DMS79 (cell line): ENCODE results near the gene CHIC1.
"Not testable (repeated sequence)": the region's sequence is repeated elsewhere in the genome, so short reads cannot be mapped to it uniquely, and the experiment has no call there.

Source experiments
- DNase-seq: peaks from one replicate; lab custom pipeline; 2025; lab: John Stamatoyannopoulos, UW

Gene CHIC1

DNA sequence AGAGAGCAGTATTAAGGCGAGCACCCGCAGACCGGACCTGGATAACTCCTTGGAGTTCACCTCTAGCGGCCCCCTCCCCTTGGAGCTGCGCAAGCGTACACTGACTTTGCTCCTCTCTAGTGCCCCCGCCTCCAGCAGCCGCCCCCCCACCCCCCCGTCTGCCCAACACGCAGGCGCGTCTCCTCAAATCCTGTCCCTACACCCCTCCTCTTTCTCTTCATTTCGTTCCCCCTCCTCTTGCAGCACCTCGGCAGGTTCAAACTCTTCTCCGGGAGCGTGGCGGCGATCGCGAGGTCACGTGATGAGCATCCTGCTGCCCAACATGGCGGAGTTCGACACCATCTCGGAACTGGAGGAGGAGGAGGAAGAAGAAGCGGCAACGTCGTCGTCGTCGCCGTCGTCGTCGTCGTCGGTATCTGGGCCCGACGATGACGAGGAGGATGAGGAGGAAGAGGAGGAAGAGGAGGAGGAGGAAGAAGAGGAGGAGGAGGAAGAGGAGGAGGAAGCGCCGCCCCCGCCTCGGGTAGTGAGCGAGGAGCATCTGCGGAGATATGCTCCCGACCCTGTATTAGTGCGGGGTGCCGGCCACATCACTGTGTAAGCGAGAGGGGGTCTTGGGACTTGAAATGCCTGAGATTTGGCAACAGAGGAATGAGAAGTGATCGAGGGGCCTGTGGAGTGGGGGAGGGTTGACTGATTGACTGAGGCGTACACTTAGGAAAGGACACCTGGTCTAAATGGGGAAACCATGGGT, at the start of gene CHIC1:
Gene CHIC1 (plus strand): TSS at position 214 of the 754 bp plus-strand sequence. CDS start 88 bp downstream, at position 302.
- peak; percentile 81 for DNase-seq

DNA sequence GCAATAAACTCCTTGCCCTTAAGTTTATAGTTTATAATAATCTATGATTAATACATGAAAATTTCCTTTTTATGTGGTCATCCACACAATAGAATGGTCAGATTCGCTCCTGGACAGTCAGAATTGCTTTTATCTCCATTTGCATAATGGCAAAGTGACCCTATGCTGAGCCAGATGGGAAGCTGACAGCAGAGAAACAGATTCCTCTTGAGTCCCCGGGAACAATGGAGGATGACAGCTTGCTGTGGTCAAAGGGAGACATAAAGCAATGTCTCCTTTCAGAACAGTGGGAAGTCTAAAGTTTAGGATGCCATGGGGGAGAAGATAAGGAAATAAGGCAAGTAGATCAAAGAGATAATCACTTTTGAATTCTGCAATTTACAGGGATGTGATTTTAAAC, 40.2 kb upstream of the CHIC1 start:
- DNase-seq, result not testable (repeated sequence)

DNA sequence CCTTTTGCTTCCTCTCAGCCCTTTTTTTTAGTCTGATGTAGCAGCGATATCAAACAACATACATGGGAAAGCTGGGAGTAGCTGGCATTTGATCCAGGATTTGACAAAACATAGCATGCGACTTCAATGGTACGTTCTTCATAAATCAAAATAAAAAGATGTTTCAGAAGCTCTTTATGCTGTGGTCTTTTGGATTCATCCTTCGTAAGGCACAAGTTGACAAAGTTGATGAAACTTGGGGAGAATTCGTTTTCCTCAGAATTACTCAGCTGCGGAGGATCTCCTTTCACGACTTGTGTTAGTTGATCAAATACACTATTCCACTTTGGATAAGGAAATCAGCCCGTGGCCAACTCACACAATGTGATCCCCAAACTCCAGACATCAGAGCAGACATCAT, 38.1 kb upstream of the CHIC1 start:
- no peak for DNase-seq

DNA sequence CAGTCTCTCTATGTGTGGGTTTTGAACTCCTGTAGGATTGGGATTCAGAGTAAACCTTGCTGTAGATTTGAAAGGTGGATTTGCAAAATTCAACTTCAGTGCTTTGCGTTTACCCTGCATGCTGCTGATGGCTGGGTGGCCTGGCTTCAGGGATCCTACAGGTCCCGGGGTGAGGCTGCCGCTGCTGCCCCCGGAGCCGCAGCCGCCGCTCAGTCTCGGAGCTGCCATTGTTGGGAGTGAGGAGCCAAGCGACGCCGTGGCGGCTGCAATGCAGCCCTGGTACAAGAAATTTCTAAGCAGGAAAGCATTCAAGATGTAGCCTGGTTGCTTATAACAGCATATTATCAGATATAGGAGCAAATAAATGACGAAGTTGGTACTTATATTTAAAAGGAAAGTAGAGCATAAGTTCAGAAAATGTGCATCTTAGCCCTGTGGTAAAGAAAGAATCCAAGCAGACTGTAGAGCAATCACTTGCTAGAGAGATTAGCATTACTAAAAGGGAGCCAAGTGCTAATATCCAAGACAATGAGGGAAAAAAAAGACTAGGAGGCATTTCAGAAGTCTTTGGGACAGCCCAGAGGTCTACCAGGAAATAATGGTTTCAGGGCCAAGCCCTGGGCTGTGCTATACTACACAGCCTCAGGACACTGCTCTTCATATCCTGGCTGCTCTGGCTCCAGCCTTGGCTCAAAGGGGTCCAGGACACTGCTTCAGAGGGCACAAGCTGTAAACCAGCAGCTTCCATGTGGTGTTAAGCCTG, 36.9 kb upstream of the CHIC1 start:
- no peak for DNase-seq

DNA sequence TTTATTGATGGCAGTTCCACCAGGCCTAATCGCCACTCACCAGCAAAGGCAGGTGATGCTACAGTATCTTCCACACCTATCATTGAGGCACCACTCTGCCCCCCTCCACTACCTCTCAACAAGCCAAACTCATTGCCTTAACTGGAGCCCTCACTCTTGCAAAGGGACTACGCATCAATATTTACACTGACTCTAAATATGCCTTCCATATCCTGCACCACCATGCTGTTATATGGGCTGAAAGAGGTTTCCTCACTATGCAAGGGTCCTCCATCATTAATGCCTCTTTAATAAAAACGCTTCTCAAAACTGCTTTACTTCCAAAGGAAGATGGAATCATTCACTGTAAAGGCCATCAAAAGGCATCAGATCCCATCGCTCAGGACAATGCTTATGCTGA, 31.3 kb upstream of the CHIC1 start:
- not testable (repeated sequence) for DNase-seq

DNA sequence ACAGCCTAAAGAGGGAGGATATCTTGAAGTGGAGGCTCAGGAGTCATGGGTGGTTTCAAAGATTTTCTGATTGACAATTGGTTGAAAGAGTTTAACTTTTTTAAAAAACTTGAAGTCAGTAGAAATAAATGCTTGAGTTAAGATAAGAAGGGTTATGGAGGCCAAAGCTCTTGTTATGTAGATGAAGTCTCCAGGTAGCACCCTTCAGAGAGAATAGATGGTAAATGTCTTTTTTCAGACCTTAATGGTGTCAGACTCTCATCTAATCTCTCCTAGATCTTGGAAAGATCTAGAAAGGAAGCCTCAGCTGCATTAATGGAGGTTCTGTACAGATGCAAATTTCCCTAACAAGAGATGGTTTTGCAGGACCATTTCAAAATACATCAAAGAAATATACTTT, 6.8 kb upstream of the CHIC1 start:
- no peak for DNase-seq

DNA sequence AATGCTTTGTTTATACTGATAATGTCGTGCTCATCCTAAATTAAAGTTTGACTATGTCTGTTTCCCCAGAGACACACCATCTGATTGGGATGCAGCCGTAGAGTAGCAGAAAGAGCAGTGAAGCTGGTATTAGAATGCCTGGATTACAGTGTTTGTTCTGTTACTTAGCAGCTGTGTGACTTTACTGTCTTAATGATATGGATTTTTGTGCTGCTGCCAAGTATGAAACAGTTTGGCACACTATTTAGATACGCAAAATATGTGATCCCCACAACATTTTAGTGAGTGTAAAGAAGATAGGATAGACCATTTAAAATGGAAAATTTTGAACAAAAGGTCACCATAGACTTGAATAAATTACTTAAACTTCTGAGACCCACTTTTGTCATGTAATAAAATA, 1.2 kb upstream of the CHIC1 start:
- DNase-seq, result no peak

DNA sequence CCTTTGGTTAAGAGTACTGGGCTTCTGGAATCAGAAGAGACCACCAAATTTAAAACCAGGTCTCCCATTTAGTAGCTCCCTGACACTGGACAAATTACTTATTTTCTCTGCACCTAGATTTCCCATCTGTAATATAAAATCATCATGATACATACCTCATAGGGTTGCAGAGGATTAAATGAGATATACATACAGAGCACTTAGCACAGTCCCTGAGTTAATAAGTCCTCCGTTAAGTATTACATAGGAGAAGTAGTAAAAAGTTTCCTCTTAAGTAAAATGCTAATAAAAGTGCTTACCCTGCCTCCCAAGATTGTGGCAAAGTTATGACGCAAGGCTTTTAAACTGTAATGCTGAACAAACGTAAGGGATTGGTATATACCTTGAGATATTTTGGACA, 539 bp upstream of the CHIC1 start:
- DNase-seq, result no peak

DNA sequence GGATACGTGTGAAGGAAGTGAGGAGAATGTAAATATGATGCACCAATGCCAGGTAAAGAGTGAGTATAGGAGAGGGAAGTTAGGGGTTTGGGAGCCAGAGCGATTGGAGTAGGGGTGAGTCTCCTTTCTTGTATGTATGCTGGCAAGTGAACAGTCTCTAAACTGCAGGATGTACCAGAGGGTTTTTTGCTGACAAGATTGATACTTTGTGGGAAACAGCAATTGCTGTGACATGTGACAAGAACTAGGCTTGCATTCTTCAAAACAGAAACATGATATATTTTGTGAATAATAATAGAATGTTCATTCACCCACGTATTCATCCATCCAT, 706 bp downstream of the CHIC1 start:
- no peak for DNase-seq

DNA sequence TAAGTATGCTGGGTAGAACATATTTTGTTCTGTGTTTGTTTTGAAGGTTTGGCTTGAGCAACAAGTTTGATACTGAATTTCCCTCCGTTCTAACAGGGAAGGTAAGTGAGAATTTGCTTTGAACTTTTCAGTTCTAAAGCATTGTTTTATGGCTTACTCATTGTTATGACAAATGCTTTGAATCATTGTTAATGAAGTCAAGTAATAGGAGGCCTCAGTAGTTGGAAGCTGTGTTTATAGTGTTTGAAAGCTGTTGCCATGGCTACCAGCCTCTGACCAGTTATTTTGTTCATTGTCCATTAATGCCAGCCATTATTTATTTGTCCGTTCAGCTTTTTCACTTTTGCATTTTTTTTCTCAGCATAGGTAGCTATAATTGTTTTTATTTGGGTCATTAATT, 14.4 kb downstream of the CHIC1 start:
- peak; percentile 1 for DNase-seq

DNA sequence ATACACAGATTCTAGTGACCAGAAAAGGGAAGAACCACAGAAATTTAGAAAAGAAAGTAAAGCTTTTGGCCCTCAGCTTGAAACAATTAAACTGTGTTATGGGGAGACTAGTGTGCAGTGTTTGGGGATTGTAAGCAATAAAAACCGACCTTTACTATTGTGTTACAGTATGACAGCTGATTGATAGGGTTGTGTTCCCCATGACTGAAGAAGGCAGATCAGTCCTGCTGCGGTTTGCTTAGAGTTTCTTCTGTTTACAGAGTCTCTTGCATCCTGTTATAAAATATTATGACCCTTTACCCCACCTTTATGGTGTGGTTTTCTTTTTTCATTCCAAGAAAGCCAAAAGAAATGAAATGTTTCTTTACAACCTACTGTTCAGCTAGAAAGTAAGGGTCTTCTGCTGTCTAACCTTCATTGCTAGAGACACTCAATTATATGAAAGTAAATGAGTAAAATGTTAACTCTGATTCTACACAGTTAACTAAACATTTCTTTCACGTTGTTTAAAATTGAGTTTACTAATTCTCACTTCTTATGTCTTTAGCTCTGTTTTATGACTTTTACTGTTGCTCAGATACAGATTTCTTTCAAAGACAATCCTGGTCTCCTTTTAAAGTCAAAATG, 18.1 kb downstream of the CHIC1 start:
- DNase-seq, result no peak

DNA sequence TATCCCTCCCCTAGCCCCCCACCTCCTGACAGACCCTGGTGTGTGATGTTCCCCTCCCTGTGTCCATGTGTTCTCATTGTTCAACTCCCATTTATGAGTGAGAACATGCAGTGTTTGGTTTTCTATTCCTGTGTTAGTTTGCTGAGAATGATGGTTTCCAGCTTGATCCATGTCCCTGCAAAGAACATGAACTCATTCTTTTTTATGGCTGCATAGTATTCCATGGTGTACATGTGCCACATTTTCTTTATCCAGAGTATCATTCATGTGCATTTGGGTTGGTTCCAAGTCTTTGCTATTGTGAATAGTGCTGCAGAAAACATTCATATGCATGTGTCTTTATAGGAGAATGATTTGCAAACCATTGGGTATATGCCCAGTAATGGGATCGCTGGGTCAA, 34.8 kb downstream of the CHIC1 start:
- not testable (repeated sequence) for DNase-seq

DNA sequence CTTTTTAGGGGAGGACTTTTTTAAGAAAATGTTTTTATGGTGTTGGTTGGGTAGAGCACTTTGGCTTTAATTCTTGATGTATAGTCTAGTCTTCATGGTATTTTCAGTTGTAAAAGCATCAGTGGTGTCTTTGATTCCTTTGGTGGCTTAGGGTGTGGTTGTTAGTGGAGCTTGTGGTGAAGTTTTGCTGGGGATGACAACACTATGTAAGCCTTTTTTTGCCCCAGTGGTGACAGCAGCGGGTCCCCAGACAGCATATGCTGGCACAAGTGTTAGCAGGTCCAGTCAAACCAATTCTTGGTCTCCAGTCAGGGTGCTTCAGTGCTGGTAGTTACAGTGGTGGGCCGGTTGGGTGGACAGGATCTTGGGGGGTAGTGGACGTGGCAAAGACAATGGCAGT, 52.0 kb downstream of the CHIC1 start:
- DNase-seq, result no peak

DNA sequence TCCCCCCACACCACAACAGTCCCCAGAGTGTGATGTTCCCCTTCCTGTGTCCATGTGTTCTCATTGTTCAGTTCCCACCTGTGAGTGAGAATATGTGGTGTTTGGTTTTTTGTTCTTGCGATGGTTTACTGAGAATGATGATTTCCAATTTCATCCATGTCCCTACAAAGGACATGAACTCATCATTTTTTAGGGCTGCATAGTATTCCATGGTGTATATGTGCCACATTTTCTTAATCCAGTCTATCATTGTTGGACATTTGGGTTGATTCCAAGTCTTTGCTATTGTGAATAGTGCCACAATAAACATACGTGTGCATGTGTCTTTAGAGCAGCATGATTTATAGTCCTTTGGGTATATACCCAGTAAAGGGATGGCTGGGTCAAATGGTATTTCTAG, 78.7 kb downstream of the CHIC1 start:
- DNase-seq, result not testable (repeated sequence)

DNA sequence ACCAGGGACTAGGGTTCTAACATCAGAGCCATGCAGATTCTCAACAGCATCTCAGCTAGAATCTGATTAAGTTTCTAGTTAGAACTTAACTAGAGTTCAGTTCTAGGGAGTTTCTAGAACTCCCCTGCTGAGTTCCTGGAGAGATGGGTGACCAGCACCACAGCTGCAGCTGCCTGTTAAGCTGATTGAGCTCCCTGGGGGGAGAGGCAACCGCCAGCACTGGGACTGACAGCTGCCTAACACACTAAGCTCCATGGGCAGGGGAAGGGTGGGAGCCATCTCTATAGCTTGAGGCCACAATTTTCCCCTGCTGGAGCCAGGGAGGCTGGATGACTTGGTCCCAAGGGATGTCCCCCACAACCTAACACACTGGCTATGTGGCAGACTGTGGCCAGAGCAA, 84.2 kb downstream of the CHIC1 start:
- no peak for DNase-seq

DNA sequence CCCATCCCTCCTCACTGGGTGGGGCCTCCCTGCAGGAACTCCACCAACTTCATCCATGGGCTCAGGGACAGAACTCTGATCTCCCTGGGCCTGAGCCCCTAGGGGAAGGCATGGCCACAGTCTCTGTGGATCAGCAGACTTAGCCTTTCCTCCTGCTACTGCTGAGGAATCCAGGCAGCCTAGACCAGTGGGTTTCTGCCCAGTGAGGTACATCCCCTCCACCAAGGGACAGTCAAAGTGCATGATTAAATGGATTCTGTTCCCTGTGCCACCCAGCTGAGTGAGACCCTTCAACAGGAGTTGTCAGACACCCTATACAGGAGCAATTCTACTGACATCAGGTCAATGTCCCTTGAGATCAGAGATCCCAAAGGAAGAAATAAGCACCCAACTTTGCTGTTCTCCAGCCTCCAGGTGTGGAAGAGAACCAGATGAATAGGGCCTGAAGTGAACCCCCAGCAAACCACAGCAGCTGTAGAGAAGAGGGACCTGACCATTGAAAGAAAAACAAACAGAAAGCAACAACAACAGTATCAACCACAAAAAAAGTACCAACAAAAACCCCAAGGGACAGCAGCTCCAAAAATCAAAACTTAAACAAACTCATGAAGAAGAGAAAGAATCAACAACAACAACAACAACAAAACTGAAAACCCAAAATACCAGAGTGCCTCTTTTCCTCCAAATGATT, 84.8 kb downstream of the CHIC1 start:
- DNase-seq, result no peak

DNA sequence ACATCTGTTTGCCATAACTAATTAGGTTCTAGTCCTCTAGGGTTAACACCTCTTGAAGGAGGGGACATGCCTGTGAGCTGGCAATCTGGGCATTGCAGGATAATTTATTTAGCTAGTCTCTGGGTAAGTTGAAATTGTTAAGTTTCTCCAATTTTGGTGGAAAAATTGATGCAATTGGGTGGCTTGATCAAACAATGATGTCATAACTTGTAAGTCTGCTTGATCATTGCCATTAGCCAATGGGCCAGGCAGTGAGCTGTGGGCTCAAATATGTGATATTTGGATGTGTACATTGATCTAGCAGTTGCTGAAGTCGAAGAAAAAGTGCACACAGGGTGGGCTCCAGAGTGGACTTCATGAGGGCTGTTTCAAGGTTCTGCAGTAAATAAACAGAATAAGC, 98.3 kb downstream of the CHIC1 start:
- not testable (repeated sequence) for DNase-seq

DNA sequence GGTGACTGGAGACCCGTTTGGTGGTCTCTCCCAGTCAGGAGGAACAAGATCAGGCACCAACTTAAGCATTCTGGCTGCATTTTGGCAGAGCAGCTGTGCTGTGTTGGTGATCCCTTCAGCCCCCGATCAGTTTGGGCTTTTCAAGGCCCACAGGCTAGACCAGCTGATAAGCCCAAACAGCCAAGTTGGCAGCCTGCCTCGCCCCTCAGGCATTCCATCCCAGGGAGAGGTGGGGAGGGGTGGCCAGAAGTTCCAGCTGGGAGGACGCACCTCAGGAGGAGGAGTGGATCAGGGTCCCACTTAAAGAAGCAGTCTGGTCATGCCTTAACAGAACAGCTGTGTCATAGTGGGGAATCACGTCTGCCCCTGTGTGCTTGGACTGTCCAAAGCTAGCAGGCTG, 105.8 kb downstream of the CHIC1 start:
- DNase-seq, result no peak

DNA sequence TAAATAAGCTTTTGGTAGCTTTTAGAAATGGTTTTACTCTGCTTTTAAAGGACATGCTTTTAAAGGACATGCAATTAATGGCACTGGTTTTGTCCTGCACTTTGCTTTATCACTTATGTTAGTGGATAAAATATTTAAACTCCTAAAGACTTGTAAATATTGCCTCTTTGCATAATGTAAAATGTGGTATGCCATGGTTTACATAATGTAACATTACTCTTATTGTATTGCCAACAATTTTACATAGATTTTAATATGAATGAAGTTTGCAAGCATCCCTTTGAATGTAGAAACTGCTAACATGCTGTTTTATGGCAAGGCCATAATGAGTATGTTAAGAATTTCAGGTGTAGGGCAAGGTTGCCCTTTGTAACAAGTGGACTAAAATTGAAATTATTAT, 118.4 kb downstream of the CHIC1 start:
- no peak for DNase-seq

DNA sequence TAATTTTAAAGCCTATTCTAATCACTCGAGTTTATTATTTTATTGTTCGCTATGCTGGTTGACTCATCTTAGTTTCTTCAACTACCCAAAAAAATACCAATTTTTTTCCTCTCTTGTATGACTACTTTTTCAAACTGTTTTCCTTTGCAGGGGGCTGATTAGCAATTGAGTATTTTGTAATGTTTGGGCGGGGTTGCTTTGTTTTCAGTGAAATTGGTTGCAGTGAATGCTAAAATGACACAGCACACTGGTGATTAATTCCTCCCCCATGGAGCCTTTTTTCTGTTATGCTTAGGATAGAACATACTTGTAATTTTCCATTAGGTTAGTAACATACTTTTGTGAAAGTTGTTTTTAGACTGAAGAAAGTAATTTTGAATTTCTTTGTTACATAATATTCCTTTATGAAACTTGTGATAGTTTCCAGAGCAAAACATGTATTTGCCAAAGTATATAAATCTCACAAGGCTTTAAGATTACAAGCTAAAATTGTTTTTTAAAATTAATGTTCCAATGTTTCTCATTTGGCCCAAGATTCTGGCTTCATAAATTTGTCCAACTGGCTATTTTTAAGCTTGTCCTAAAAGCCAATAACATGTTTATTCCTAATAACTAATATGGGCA, 120.4 kb downstream of the CHIC1 start:
- no peak for DNase-seq

DNA sequence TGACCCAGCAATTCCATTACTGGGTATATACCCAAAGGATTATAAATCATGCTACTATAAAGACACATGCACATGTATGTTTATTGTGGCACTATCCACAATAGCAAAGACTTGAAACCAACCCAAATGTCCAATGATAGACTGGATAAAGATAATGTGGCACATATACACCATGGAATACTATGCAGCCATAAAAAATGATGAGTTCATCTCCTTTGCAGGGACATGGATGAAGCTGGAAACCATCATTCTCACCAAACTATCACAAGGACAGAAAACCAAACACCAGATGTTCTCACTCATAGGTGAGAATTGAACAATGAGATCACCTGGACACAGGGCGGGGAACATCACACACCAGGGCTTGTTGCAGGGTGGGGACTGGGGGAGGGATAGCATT, 144.0 kb downstream of the CHIC1 start:
- not testable (repeated sequence) for DNase-seq

DNA sequence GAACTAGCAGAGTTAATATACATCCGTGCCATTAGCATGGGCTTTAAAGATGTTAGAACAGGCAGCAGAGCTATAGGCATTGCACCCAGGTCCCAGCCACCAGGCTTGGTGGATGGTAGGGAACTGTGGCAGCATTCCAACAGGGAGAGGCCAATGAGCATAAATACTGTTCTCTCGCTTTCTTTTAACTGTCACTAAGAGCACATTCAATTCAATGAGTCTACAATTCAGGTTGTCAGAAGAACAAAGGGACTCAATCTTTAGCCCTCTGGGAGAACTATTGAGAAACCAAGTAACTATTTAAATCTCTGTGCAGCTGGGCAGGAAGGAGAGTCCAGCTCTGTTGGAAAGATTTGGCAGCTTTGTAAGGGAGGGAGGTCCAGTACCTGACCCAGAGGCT, 165.6 kb downstream of the CHIC1 start:
- DNase-seq, result no peak
